CD1c-positive myeloid dendritic cell (primary cell): ENCODE results near the gene FBXO28.
"Not testable (repeated sequence)": the region's sequence is repeated elsewhere in the genome, so short reads cannot be mapped to it uniquely, and the experiment has no call there.

Source experiments
- DNase-seq: peaks from one replicate; pipeline ENCODE4 v3.0.0-alpha.2; 2016; ENCODE audit errors: extremely low spot score

Gene FBXO28

GRCh38 chr1:224113918-224114786 is at the start of gene FBXO28:
Gene FBXO28 (plus strand): TSS chr1:224114111. CDS start chr1:224114130, 19 bp downstream.
- peak; percentile 97 for DNase-seq

- no peak for DNase-seq
Measured at GRCh38 chr1:224064150-224064549, 49.8 kb upstream of the FBXO28 start.

- DNase-seq = no peak
Measured at GRCh38 chr1:224065455-224065854, 48.5 kb upstream of the FBXO28 start.

- no peak for DNase-seq
Measured at GRCh38 chr1:224067207-224067606, 46.7 kb upstream of the FBXO28 start.

GRCh38 chr1:224067621-224068457 is 46.1 kb upstream of the FBXO28 start:
- DNase-seq = no peak

GRCh38 chr1:224068458-224069072 is 45.3 kb upstream of the FBXO28 start:
- no peak for DNase-seq

GRCh38 chr1:224069138-224069537 is 44.8 kb upstream of the FBXO28 start:
- DNase-seq = no peak

- no peak for DNase-seq
Measured at GRCh38 chr1:224070521-224070920, 43.4 kb upstream of the FBXO28 start.

- DNase-seq = no peak
Measured at GRCh38 chr1:224076407-224076806, 37.5 kb upstream of the FBXO28 start.

GRCh38 chr1:224079644-224080043 is 34.3 kb upstream of the FBXO28 start:
- not testable (repeated sequence) for DNase-seq

GRCh38 chr1:224080115-224080774 is 33.7 kb upstream of the FBXO28 start:
- no peak for DNase-seq

GRCh38 chr1:224081604-224082003 is 32.3 kb upstream of the FBXO28 start:
- no peak for DNase-seq

GRCh38 chr1:224082146-224082545 is 31.8 kb upstream of the FBXO28 start:
- DNase-seq = no peak

- DNase-seq = no peak
Measured at GRCh38 chr1:224084867-224085266, 29.0 kb upstream of the FBXO28 start.

GRCh38 chr1:224085421-224086108 is 28.3 kb upstream of the FBXO28 start:
- no peak for DNase-seq

- DNase-seq = no peak
Measured at GRCh38 chr1:224087286-224087794, 26.6 kb upstream of the FBXO28 start.

GRCh38 chr1:224089583-224089982 is 24.3 kb upstream of the FBXO28 start:
- no peak for DNase-seq

- DNase-seq = no peak
Measured at GRCh38 chr1:224090116-224090515, 23.8 kb upstream of the FBXO28 start.

GRCh38 chr1:224092111-224092510 is 21.8 kb upstream of the FBXO28 start:
- DNase-seq = no peak

- DNase-seq = no peak
Measured at GRCh38 chr1:224092601-224093000, 21.3 kb upstream of the FBXO28 start.

GRCh38 chr1:224095339-224095738 is 18.6 kb upstream of the FBXO28 start:
- DNase-seq = no peak
